Measurements from ENCODE around the gene NEURL3. TPM values are rescaled to one million over a fixed set of nuclear protein-coding genes. Genes with fewer than 3 reads are reported as not detected.

Gene NEURL3
- total and polyA plus RNA-seq, 2 donors (not counting 3 experiments of a cell fraction or from before 2014, with no cell fraction given): not detected

GRCh38 chr2:96470109-96470508 lies 35.0 kb downstream of the NEURL3 start:
- H3K36me3 ChIP-seq (ENCODE audit: control insufficient read depth in 2 of 2, extremely low read depth in 1 of 2, insufficient read depth in 2 of 2, low read length in 2 of 2): no peaks in the 10 kb centered on the region
- no TSS peak for BruUV-seq (replicated peaks)
- no peaks in the 10 kb centered on the region for H3K9me1 ChIP-seq (replicated peaks; ENCODE audit: control insufficient read depth, extremely low read depth, insufficient read depth, low read length)
- H2AFZ ChIP-seq (ENCODE audit: low read depth, low read length): no peak overlapping the region
- FAIRE-seq: no peak
- ChIA-PET POLR2A (no interaction called here), CTCF (interaction anchor here (0.7 to 3.2 kb wide), 10 partner anchors 9 to 84 kb away, joined by 3 to 33 read pairs (median 4); no protein-coding TSS in a partner anchor)
- no peak overlapping the region for H3K9ac ChIP-seq (replicated peaks; ENCODE audit: extremely low read depth, insufficient read depth, low read length)
- no peak for DNase-seq (ENCODE audit: low read depth, low spot score)
- H3K9me3 ChIP-seq (replicated peaks; ENCODE audit: control insufficient read depth, insufficient read depth, low read length): no peaks in the 10 kb centered on the region
- H3K4me1 ChIP-seq (ENCODE audit: control insufficient read depth, extremely low read depth, insufficient read depth, low read length): no peaks in the 10 kb centered on the region
- peaks cover 0 to 5% of the 10 kb centered on the region in 2 experiments for H3K27me3 ChIP-seq (ENCODE audit: control insufficient read depth in 2 of 2, insufficient read depth in 2 of 2, low read length in 2 of 2)
- H3K27ac ChIP-seq (ENCODE audit: insufficient read depth, low read depth, low read length): no peak overlapping the region
- TF ChIP-seq MAX (IDR thresholded peaks at IDR 0.05; ENCODE audit: insufficient read depth, insufficient read length) (no peak), MYC (IDR thresholded peaks at IDR 0.05; ENCODE audit: low read depth, low read length) (no peak), JUN (IDR thresholded peaks at IDR 0.05; ENCODE audit: borderline replicate concordance, insufficient read depth, insufficient read length, low read depth) (no peak), FOS (IDR thresholded peaks at IDR 0.05; ENCODE audit: borderline replicate concordance, insufficient read depth, low read length) (no peak), GATA2 (IDR thresholded peaks at IDR 0.05; ENCODE audit: insufficient read depth, insufficient read length, low read depth, low read length) (no peak), POLR2AphosphoS5 (IDR thresholded peaks at IDR 0.05; ENCODE audit: insufficient read depth, low read depth, low read length) (no peak), EZH2 (IDR thresholded peaks at IDR 0.05; ENCODE audit: borderline replicate concordance, low read depth, low read length, severe bottlenecking) (no peak), POLR2A (IDR thresholded peaks at IDR 0.05; ENCODE audit: low read depth, low read length) (no peak), CTCF (IDR thresholded peaks at IDR 0.05; ENCODE audit: extremely low read depth in 1 of 2, insufficient read depth in 1 of 2, low read depth in 1 of 2, low read length in 2 of 2) (no peak)
- dilution Hi-C loops (cut with MboI; ENCODE audit: extremely low pct_ligation_motif_present, low sequenced_read_pairs) (no loop called here), intact Hi-C loops (cut with micrococcal nuclease) (loop anchor here (1.0 kb wide), 2 partner anchors 39 to 84 kb away; no protein-coding TSS in a partner anchor)
- no peaks in the 10 kb centered on the region for H4K20me1 ChIP-seq (replicated peaks; ENCODE audit: control insufficient read depth, extremely low read depth, insufficient read depth, low read length)
- H3K79me2 ChIP-seq (ENCODE audit: control insufficient read depth, insufficient read depth, low read length): no peaks in the 10 kb centered on the region
- H3K4me3 ChIP-seq (replicated peaks in 1 of 3; ENCODE audit: insufficient read depth in 1 of 3, low read depth in 1 of 3, low read length in 3 of 3): no peak overlapping the region
- no peak overlapping the region for H3K4me2 ChIP-seq (ENCODE audit: insufficient read depth, low read length)

Data from endothelial cell of umbilical vein (primary cell).